ENCODE results near the gene SSH2.
"Not testable (repeated sequence)": the region's sequence is repeated elsewhere in the genome, so short reads cannot be mapped to it uniquely, and the experiment has no call there.

SSH2 gene

DNA sequence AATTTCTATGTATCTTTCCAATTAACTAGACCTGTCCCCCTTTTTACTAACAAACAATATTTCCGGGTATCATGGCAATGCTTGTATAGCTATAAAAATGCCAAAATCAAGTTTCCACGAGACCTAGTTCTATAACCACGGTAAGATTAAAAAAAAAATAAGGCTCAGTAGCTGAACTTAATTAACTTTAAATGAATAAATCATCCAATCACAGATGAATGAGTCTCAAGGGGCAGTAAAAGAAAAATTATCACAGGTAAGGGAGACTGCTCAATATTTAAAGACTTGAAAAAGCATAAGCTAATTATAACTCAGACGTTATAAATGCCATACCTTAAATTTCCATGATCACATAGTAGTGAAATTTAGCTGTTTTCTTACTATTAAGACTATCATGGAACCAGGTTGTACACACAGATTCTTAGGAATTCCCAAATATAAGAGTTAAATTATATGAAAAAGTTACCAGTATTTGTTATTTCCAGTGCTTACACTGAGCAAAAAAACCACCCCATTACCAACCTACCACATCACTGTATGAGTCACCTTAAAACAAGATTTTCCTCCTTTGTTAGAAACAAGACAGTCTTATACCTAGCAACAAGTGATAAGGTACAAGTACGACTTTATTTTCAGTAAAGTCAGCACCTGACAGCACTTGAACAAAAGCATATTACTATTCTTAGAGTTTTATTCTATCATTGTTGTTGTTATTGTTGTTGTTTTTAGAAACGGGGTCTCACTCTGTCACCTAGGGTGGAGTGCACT lies 20.6 kb downstream of the SSH2 start:
- Histone ChIP-seq H3K4me3 (ENCODE audit: low read depth in 1 of 2, low read length in 2 of 2) (no peak overlapping the region), H3K9me3 (ENCODE audit: control insufficient read depth in 1 of 2, low read length in 2 of 2) (peaks cover 0 to 4% of the 10 kb centered on the region in 2 donors), H3K36me3 (ENCODE audit: control insufficient read depth in 1 of 2, insufficient read depth in 2 of 2, low read length in 2 of 2) (no peaks in the 10 kb centered on the region), H3K9ac (ENCODE audit: low read depth in 1 of 2, low read length in 2 of 2) (no peak overlapping the region), H3K27ac (ENCODE audit: low read depth, low read length) (no peak overlapping the region), H3K4me1 (ENCODE audit: control insufficient read depth in 1 of 2, insufficient read depth in 2 of 2, low read length in 2 of 2) (no peaks in the 10 kb centered on the region), H3K27me3 (ENCODE audit: control insufficient read depth in 1 of 2, insufficient read depth in 2 of 2, low read length in 2 of 2) (no peaks in the 10 kb centered on the region)

DNA sequence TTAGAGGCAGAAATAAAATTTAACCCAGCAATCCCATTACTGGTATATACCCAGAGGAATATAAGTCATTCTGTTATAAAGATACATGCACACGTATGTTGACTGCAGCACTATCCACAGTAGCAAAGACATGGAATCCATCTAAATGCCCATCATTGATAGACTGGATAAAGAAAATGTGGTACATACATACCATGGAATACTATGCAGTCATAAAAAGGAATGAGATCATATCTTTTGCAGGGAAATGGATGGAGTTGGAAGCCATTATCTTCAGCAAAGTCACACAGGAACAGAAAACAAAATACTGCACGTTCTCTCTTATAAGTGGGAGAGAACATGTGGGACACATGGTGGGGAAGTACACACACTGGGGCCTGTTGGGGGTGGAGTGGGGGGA lies 23.1 kb downstream of the SSH2 start:
- Histone ChIP-seq H3K4me3 (ENCODE audit: low read depth in 1 of 2, low read length in 2 of 2) (no peak overlapping the region), H3K36me3 (ENCODE audit: control insufficient read depth in 1 of 2, insufficient read depth in 2 of 2, low read length in 2 of 2) (no peaks in the 10 kb centered on the region), H3K27ac (ENCODE audit: low read depth, low read length) (no peak overlapping the region), H3K9me3 (ENCODE audit: control insufficient read depth in 1 of 2, low read length in 2 of 2) (peaks cover 0 to 4% of the 10 kb centered on the region in 2 donors), H3K9ac (ENCODE audit: low read depth in 1 of 2, low read length in 2 of 2) (no peak overlapping the region), H3K4me1 (ENCODE audit: control insufficient read depth in 1 of 2, insufficient read depth in 2 of 2, low read length in 2 of 2) (no peaks in the 10 kb centered on the region), H3K27me3 (ENCODE audit: control insufficient read depth in 1 of 2, insufficient read depth in 2 of 2, low read length in 2 of 2) (no peaks in the 10 kb centered on the region)

DNA sequence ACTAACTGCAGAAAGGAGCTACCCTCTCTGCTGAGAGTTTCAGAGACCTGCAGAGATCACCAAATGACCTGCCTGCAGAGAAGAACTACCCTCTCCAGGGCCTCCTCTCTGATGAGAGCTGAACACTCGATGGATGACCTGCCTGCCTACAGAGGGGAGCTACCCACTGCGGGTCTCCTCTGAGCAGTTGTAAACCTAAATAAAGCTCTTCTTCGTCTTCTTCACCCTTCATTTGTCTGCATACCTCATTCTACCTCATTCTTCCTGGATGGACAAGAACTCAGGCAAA lies 24.2 kb downstream of the SSH2 start:
- Histone ChIP-seq H3K27ac (ENCODE audit: low read depth, low read length) (no peak overlapping the region), H3K9ac (ENCODE audit: low read depth in 1 of 2, low read length in 2 of 2) (no peak overlapping the region), H3K4me3 (ENCODE audit: low read depth in 1 of 2, low read length in 2 of 2) (no peak overlapping the region), H3K36me3 (ENCODE audit: control insufficient read depth in 1 of 2, insufficient read depth in 2 of 2, low read length in 2 of 2) (no peaks in the 10 kb centered on the region), H3K9me3 (ENCODE audit: control insufficient read depth in 1 of 2, low read length in 2 of 2) (peaks cover 0 to 4% of the 10 kb centered on the region in 2 donors), H3K4me1 (ENCODE audit: control insufficient read depth in 1 of 2, insufficient read depth in 2 of 2, low read length in 2 of 2) (no peaks in the 10 kb centered on the region), H3K27me3 (ENCODE audit: control insufficient read depth in 1 of 2, insufficient read depth in 2 of 2, low read length in 2 of 2) (no peaks in the 10 kb centered on the region)

DNA sequence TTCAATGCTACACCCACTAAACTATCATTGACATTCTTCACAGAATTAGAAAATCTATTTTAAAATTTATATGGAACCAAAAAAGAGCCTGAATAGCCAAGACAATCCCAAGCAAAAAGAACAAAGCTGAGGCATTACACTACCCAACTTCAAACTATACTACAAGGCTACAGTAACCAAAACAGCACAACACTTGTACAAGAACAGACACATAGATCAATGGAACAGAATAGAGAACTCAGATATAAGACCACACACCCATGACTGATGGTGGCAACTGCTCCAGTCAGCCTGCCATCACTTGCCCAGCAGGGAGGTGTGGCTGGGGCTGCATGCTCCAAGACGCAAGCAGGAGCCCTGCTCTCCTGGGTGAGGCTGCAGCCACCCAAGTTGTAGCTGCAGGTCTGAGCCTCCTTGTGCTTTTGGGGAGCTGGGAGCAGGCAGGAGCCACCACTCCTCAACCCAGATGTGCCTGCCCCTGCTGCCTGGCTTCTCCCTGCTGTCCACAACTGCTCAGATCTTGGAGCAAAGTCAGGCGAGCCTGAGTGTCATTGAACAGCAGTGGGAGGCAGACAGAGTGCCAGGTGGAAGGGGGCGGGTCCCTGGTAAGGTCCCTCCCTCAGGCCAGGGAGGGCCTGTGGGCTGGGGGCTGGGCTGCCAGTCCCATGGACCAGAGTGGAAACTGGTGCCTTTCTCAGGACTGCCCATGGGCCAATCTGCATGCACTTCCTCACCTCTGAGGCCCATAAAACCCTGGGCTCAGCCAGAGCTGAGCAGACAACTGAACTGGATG lies 24.7 kb downstream of the SSH2 start:
- Histone ChIP-seq H3K9ac (ENCODE audit: low read depth in 1 of 2, low read length in 2 of 2) (no peak overlapping the region), H3K27me3 (ENCODE audit: control insufficient read depth in 1 of 2, insufficient read depth in 2 of 2, low read length in 2 of 2) (no peaks in the 10 kb centered on the region), H3K27ac (ENCODE audit: low read depth, low read length) (no peak overlapping the region), H3K36me3 (ENCODE audit: control insufficient read depth in 1 of 2, insufficient read depth in 2 of 2, low read length in 2 of 2) (no peaks in the 10 kb centered on the region), H3K9me3 (ENCODE audit: control insufficient read depth in 1 of 2, low read length in 2 of 2) (peaks cover 0 to 4% of the 10 kb centered on the region in 2 donors), H3K4me3 (ENCODE audit: low read depth in 1 of 2, low read length in 2 of 2) (no peak overlapping the region), H3K4me1 (ENCODE audit: control insufficient read depth in 1 of 2, insufficient read depth in 2 of 2, low read length in 2 of 2) (no peaks in the 10 kb centered on the region)

DNA sequence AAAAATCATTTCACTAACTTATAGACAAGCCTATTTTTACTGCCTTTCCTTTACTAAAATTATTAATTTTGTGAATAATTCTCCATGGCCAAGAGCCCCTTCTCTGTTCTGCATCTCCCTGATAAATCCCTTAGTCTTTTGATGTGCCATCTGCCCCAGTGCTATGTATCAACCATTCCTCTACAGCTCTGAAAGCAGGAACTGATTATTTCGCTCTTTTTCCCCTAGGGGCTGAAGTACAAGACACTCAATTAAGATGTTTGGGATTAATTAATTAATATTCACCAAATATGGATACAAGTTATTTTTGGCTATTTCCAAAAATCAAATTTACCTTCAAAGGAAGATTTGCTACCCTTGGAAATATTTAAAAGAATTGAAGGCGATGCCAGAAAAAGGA lies 26.6 kb downstream of the SSH2 start:
- Histone ChIP-seq H3K9ac (ENCODE audit: low read depth in 1 of 2, low read length in 2 of 2) (no peak overlapping the region), H3K27me3 (ENCODE audit: control insufficient read depth in 1 of 2, insufficient read depth in 2 of 2, low read length in 2 of 2) (no peaks in the 10 kb centered on the region), H3K27ac (ENCODE audit: low read depth, low read length) (no peak overlapping the region), H3K4me3 (ENCODE audit: low read depth in 1 of 2, low read length in 2 of 2) (no peak overlapping the region), H3K4me1 (ENCODE audit: control insufficient read depth in 1 of 2, insufficient read depth in 2 of 2, low read length in 2 of 2) (no peaks in the 10 kb centered on the region), H3K36me3 (ENCODE audit: control insufficient read depth in 1 of 2, insufficient read depth in 2 of 2, low read length in 2 of 2) (no peaks in the 10 kb centered on the region), H3K9me3 (ENCODE audit: control insufficient read depth in 1 of 2, low read length in 2 of 2) (peaks cover 0 to 4% of the 10 kb centered on the region in 2 donors)

DNA sequence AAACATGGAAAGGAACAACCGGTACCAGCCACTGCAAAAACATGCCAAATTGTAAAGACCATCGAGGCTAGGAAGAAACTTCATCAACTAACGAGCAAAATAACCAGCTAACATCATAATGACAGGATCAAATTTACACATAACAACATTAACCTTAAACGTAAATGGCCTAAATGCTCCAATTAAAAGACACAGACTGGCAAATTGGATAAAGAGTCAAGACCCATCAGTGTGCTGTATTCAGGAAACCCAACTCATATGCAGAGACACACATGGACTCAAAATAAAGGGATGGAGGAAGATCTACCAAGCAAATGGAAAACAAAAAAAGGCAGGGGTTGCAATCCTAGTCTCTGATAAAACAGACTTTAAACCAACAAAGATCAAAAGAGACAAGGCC lies 32.9 kb downstream of the SSH2 start:
- not testable (repeated sequence) for H3K9me3 ChIP-seq (ENCODE audit: control insufficient read depth in 1 of 2, low read length in 2 of 2); H3K36me3 ChIP-seq (ENCODE audit: control insufficient read depth in 1 of 2, insufficient read depth in 2 of 2, low read length in 2 of 2); H3K4me3 ChIP-seq (ENCODE audit: low read depth in 1 of 2, low read length in 2 of 2); H3K4me1 ChIP-seq (ENCODE audit: control insufficient read depth in 1 of 2, insufficient read depth in 2 of 2, low read length in 2 of 2); H3K9ac ChIP-seq (ENCODE audit: low read depth in 1 of 2, low read length in 2 of 2); H3K27ac ChIP-seq (ENCODE audit: low read depth, low read length); H3K27me3 ChIP-seq (ENCODE audit: control insufficient read depth in 1 of 2, insufficient read depth in 2 of 2, low read length in 2 of 2)

DNA sequence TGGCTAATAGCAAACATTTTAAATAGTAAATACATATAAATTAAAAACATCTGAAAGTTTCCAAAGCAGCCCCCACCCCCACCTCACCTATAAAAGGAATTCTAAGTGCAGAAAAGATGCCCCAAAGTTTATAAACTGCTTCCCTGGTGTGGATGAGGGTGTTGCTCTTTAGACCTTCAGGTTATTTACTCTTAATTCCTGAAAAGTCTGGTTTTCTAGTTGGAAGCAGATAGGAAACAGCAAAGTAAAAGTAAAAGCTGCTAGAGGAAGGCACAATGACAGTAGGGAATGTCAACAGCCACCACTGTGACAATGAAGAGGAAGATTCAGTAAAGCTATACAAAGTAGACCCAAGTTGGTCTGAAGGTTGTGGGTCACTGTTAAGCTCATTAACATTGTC lies 37.8 kb downstream of the SSH2 start:
- no peak overlapping the region for H3K9ac ChIP-seq (ENCODE audit: low read depth in 1 of 2, low read length in 2 of 2)
- no peak overlapping the region for H3K4me3 ChIP-seq (ENCODE audit: low read depth in 1 of 2, low read length in 2 of 2)
- H3K27me3 ChIP-seq (ENCODE audit: control insufficient read depth in 1 of 2, insufficient read depth in 2 of 2, low read length in 2 of 2): no peaks in the 10 kb centered on the region
- no peaks in the 10 kb centered on the region for H3K36me3 ChIP-seq (ENCODE audit: control insufficient read depth in 1 of 2, insufficient read depth in 2 of 2, low read length in 2 of 2)
- H3K9me3 ChIP-seq (ENCODE audit: control insufficient read depth in 1 of 2, low read length in 2 of 2): no peaks in the 10 kb centered on the region
- H3K4me1 ChIP-seq (ENCODE audit: control insufficient read depth in 1 of 2, insufficient read depth in 2 of 2, low read length in 2 of 2): no peaks in the 10 kb centered on the region
- no peak overlapping the region for H3K27ac ChIP-seq (ENCODE audit: low read depth, low read length)

DNA sequence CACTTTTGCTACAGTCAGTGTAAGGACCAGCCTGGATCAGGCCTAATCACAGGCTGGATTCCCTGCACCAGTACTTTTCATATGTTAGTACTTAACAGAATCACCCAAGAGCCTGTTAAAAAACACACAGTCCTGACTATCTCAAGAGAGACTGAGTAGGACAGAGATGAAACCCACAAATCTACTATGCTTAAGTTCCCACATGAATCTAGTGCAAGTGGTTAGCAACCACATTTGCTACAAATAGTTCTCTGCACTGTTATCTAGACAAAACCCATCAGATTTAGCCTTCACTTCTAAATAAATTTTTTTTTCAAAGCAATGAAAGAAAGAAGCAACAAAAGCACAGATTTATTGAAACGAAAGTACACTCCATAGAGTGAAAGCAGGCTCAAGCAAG lies 38.9 kb downstream of the SSH2 start:
- no peaks in the 10 kb centered on the region for H3K9me3 ChIP-seq (ENCODE audit: control insufficient read depth in 1 of 2, low read length in 2 of 2)

DNA sequence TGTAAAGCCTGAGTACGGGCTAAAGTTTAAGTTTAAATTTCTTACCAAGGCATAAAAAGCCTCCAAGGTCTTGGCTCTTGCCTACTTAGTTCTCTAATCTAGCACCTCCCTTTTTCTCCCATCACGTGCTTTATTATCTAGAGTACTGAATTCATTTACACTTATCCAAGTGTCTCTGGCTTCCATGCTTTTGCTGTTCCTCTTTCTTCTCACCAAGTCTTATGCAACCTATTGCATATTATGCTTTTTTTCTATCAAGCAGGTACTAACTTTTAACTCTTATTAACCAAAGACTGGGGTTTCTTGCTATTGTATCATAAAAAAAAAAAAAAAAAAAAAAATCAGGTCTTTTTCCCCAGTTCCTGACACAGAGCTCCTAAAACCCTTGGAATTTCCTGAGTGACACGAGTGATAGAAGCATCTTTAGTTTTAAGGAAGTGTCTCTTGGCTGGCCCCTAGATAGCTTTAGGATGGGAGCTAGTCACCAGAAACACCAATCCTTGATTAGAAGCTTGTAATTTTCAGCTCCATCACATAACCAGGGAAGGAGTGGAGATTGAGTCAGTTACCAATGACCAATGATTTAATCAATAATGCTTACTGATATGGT lies 44.9 kb downstream of the SSH2 start:
- no peaks in the 10 kb centered on the region for H3K9me3 ChIP-seq (ENCODE audit: control insufficient read depth in 1 of 2, low read length in 2 of 2)
- no peaks in the 10 kb centered on the region for H3K27me3 ChIP-seq (ENCODE audit: control insufficient read depth in 1 of 2, insufficient read depth in 2 of 2, low read length in 2 of 2)
- no peak overlapping the region for H3K27ac ChIP-seq (ENCODE audit: low read depth, low read length)
- no peak overlapping the region for H3K4me3 ChIP-seq (ENCODE audit: low read depth in 1 of 2, low read length in 2 of 2)
- no peaks in the 10 kb centered on the region for H3K36me3 ChIP-seq (ENCODE audit: control insufficient read depth in 1 of 2, insufficient read depth in 2 of 2, low read length in 2 of 2)
- H3K4me1 ChIP-seq (ENCODE audit: control insufficient read depth in 1 of 2, insufficient read depth in 2 of 2, low read length in 2 of 2): no peaks in the 10 kb centered on the region
- H3K9ac ChIP-seq (ENCODE audit: low read depth in 1 of 2, low read length in 2 of 2): no peak overlapping the region

More for the DNA sequence above, 38.9 kb downstream of the SSH2 start:
- Histone ChIP-seq H3K4me3 (ENCODE audit: low read depth in 1 of 2, low read length in 2 of 2) (no peak overlapping the region), H3K36me3 (ENCODE audit: control insufficient read depth in 1 of 2, insufficient read depth in 2 of 2, low read length in 2 of 2) (no peaks in the 10 kb centered on the region), H3K9ac (ENCODE audit: low read depth in 1 of 2, low read length in 2 of 2) (no peak overlapping the region), H3K27me3 (ENCODE audit: control insufficient read depth in 1 of 2, insufficient read depth in 2 of 2, low read length in 2 of 2) (no peaks in the 10 kb centered on the region), H3K4me1 (ENCODE audit: control insufficient read depth in 1 of 2, insufficient read depth in 2 of 2, low read length in 2 of 2) (no peaks in the 10 kb centered on the region), H3K27ac (ENCODE audit: low read depth, low read length) (no peak overlapping the region)

DNA sequence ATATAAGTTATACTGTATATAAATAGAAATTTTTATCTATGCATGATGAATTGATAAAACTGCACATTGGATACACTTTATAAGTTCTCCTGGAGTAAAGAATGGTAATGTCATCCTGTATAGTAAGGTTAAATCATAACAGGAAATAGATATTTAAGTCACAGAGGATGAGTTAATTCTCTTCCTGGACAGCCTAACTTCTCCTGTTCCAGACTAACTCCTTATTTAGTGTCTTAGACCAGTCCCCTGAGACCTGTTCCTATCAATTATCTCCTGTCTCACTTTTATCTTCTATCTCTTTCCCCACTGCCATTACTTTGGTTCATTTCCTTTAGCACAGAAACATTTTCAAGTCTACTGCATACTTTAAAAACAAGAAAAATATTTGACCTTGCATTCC lies 46.5 kb downstream of the SSH2 start:
- Histone ChIP-seq H3K4me3 (ENCODE audit: low read depth in 1 of 2, low read length in 2 of 2) (no peak overlapping the region), H3K27me3 (ENCODE audit: control insufficient read depth in 1 of 2, insufficient read depth in 2 of 2, low read length in 2 of 2) (no peaks in the 10 kb centered on the region), H3K4me1 (ENCODE audit: control insufficient read depth in 1 of 2, insufficient read depth in 2 of 2, low read length in 2 of 2) (no peaks in the 10 kb centered on the region), H3K27ac (ENCODE audit: low read depth, low read length) (no peak overlapping the region), H3K36me3 (ENCODE audit: control insufficient read depth in 1 of 2, insufficient read depth in 2 of 2, low read length in 2 of 2) (no peaks in the 10 kb centered on the region), H3K9me3 (ENCODE audit: control insufficient read depth in 1 of 2, low read length in 2 of 2) (no peaks in the 10 kb centered on the region), H3K9ac (ENCODE audit: low read depth in 1 of 2, low read length in 2 of 2) (no peak overlapping the region)

All from duodenal mucosa (tissue), 2 donors.